GM23338 (cell line): ENCODE results near the gene RBM11. TPM values are rescaled to one million over a fixed set of nuclear protein-coding genes. Genes with fewer than 3 reads are reported as not detected.

Experiments used
- polyA plus RNA-seq: library from polyadenylated mRNA; unstranded; fragments of >200 nt; fragmentation: Nextera tagmentation; extraction: Ambion mirVana; gene quantifications from 2 replicates; pipeline ENCODE4 v1.2.1, GENCODE V29; 2016
- total RNA-seq: library from RNA; depleted of rRNA; stranded (reverse); fragments of >200 nt; shearing (Covaris generic); gene quantifications from 2 replicates; pipeline ENCODE4 v1.2.3, GENCODE V29; 2014; rRNA removed

Gene RBM11
- total and polyA plus RNA-seq, 2 experiments from 2014 or later, result 6.3 to 8.3 TPM

Other genes starting within 250 kb of the RBM11 start
- gene LIPI, start 5.2 kb upstream of the RBM11 start, total RNA-seq, result not detected in 2 replicates
- not detected in 2 replicates for gene LIPI, start 5.2 kb upstream of the RBM11 start, polyA plus RNA-seq
- gene HSPA13, start 167.0 kb downstream of the RBM11 start, total RNA-seq, result 34.8 and 39.0 TPM in 2 replicates
- 16.6 and 17.7 TPM in 2 replicates for gene HSPA13, start 167.0 kb downstream of the RBM11 start, polyA plus RNA-seq